Medulla oblongata (tissue), 1 donor: ENCODE data around the gene CACNB2.
"Not testable (repeated sequence)": the region's sequence is repeated elsewhere in the genome, so short reads cannot be mapped to it uniquely, and the experiment has no call there.

Experiments
- DNase-seq: peaks from one replicate; pipeline ENCODE4 v3.0.0-alpha.2; 2015; ENCODE audit errors: extremely low spot score

Gene CACNB2

DNA sequence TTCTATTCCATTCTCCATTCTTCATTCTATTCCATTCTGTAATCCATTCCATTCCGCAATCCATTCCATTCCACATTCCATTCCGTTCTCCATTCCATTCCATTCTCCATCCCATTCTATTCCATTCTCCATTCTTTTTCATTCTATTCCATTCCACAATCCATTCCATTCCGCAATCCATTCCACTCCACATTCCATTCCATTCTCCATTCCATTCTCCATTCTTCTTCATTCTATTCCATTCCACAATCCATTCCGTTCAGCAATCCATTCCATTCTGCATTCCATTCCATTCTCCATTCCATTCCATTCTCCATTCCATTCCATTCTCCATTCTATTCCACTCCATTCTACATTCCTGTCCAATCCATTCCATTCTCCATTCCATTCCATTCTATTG lies 426.0 kb downstream of the CACNB2 start:
- no peak for DNase-seq

DNA sequence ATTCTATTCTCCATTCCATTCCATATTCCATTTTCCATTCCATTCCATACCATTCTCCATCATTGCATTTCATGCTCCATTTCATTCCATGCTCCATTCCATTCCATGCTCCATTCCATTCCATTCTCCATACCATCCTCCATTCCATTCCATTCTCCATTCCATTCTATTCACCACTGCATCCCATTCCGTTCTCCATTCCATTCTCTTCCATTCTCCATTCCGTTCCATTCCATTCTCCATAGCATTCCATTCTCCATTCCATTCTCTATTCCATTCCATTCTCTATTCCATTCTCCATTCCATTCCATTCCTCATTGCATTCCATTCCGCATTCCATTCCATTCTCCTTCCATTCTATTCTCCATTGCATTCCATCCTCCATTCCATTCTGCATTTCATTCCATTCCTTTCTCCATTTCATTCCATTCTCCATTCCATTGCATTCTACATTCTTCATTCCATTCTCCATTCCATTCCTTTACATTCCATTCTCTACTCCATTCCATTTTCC lies 427.2 kb downstream of the CACNB2 start:
- DNase-seq = no peak

DNA sequence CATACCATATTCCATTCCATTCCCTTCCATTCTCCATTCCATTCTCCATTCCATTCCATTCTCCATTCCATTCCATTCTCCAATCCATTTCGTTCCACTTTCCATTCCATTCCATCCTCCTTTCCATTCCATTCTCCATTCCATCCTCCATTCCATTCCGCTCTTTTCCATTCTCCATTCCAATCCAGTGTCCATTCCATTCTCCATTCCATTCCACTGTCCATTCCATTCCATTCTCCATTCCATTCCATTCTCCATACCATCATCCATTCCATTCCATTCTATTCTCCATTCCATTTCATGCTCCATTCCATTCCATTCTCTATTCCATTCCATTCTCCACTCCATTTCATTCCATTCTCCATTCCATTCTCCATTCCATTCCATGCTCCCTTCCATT lies 430.2 kb downstream of the CACNB2 start:
- not testable (repeated sequence) for DNase-seq

DNA sequence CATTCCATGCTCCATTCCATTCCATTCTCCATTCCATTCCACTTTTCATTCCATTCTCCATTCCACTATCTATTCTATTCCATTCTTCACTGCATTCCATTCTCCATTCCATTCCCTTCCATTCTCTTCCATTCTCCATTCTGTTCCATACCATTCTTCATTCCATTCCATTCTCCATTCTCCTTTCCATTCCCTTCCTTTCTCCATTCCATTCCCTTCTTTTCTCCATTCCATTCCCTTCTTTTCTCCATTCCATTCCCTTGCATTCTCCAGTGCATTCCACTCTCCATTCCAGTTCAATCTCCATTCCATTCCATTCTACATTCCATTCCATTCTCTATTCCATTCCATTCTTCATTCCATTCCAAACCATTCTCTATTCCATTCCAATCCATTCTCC lies 430.9 kb downstream of the CACNB2 start:
- no peak for DNase-seq

DNA sequence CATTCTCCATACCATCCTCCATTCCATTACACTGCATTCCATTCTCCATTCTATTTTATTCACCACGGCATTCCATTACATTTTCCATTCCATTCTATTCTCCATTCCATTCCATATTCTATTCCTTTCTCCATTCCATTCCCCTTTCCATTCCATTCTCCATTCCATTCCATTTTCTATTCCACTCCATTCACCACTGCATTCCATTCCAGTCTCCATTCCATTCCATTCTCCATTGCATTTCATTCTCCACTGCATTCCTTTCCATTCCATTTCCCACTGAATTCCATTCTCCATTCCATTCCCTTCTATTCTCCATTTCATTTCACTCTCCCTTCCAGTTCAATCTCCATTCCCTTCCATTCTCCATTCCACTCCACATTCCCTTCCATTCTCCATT lies 431.6 kb downstream of the CACNB2 start:
- no peak for DNase-seq

DNA sequence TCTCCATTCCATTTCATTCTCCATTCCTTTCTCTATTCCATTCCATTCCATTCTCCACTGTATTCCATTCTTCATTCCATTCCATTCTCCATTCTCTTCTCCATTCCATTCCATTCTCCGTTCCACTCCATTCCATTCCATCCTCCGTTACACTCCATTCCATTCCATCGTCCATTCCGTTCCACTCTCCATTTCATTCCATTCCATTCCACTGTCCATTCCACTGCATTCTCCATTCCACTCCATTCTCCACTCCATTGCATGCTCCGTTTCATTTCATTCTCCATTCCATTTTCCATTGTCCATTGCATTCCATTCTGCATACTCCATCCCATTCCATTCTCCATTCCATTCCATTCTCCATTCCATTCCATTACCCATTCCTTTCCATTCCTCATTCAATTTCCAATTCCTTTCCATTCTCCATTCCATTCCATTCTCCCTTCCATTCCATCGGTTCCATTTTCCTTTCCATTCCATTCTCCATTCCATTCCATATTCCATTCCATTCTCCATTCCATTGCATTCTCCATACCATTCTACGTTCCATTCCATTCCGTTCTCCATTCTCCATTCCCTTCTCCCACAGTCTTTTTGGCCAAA lies 432.8 kb downstream of the CACNB2 start:
- no peak for DNase-seq

GRCh38 chr10:18576586-18576985 lies 436.4 kb downstream of the CACNB2 start:
- no peak for DNase-seq

DNA sequence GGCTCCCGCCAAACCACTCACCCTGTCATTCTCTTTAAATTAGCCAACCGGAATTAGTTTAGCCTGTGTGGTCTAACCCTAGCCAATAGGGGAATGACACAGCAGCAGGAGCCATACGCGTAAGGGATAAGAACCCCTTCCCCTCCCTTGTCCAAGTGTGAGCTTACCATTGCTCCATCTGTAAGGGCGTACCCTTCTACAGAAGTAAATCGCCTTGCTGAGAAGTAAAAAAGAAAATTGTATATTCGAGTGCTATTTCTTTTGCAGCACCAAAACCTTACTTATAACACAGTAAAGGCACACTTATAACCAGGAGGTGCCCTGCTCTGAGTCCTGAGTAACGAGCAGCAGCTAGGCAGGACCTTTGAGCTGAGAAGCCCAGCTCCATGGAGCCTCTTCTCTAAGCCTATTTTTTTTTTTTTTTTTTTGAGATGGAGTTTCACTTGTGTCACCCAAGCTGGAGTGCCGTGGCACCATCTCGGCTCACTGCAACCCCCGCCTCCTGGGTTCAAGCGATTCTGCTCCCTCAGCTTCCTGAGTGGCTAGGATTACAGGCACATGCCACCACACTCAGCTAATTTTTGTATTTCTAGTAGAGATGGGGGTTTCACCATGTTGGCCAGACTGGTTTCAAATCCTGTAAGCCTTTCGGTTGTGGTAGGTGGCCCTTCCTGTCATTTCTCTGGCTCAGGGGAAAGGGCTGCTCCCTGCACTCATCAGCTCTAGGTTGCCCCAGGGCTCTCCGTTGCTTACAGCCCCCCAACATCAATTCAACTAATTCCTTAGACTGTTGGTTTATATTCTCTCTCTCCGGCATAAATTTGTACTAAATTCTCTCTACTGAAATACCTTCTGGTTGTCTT lies 437.8 kb downstream of the CACNB2 start:
- DNase-seq = no peak

GRCh38 chr10:18582803-18583202 lies 442.6 kb downstream of the CACNB2 start:
- no peak for DNase-seq

DNA sequence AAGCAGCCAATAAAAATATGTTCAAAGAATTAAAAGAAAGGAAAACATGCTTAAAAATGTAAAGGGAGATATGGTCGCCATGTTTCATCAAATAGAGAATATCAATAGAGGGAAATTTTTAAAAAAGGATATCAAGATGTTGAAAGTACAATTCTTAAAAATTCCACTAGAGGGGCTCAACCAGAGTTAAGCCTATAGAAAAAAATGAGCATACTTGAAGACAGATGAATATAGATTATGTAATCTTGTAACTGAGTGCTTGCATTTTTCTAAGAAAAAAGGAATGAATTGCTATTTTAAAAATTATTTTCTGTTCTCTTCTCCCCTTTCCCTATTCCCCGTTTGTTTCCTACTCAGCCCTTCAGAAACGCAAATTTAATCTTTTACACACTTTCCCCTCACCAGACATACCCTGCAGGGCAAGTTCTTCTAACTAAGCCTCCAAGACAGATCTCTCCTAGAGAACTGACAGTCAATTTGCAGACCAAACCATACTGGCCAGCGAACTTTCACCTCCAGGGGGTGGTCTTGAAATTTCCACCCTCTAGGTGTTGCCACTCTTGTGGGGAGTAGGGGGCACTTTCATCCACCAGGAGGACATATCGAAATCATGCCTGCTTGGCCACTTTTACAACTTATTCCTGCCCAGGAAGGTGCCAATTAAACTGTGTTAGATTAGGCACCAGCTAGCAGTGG lies 443.5 kb downstream of the CACNB2 start:
- DNase-seq = no peak

DNA sequence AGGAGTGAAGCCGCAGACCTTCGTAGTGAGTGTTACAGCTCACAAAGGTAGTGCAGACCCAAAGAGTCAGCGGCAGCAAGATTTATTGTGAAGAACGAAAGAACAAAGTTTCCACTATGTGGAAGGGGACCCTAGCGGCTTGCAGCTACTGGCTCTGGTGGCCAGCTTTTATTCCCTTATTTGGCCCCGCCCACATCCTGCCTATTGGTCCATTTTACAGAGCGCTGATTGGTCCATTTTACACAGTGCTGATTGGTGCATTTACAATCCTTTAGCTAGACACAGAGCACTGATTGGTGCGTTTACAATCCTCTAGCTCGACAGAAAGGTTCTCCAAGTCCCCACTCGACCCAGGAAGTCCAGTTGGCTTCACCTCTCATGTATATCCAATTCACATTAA lies 446.4 kb downstream of the CACNB2 start:
- DNase-seq = not testable (repeated sequence)

DNA sequence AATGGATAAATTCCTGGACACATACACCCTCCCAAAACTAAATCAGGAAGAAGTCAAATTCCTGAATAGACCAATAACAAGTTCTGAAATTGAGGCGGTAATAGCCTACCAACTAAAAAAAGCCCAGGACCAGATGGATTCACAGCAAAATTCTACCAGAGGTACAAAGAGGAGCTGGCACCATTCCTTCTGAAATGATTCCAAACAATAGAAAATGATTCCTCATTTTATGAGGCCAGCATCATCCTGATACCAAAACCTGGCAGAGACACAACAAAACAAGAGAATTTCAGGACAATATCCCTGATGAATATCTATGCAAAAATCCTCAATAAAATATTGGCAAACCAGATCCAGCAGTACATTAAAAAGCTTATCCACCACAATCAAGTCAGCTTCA lies 450.9 kb downstream of the CACNB2 start:
- DNase-seq = not testable (repeated sequence)
